NCI-H1105 (cell line): ENCODE measurements around the gene GRK3.

Source experiments
- DNase-seq: peaks from one replicate; lab custom pipeline; 2025; lab: John Stamatoyannopoulos, UW

GRK3 gene

DNA sequence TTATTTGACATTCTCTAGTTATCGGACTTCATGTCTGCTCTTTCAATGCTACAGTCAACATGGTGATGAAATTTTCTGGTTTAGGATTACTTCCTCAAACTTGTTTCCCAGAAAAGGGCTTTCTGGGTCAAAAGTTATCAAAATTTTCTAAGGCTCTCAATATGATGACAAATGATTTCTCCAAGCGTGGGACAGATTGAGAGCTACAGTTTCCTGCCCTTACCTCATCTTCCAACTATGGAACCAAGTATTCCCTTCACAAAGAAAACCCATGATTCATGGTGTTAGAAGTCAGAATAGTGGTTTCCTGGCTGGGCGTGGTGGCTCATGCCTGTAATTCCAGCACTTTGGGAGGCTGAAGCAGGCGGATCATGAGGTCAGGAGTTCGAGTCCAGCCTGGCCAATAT, 195.4 kb downstream of the GRK3 start:
- DNase-seq: no peak

DNA sequence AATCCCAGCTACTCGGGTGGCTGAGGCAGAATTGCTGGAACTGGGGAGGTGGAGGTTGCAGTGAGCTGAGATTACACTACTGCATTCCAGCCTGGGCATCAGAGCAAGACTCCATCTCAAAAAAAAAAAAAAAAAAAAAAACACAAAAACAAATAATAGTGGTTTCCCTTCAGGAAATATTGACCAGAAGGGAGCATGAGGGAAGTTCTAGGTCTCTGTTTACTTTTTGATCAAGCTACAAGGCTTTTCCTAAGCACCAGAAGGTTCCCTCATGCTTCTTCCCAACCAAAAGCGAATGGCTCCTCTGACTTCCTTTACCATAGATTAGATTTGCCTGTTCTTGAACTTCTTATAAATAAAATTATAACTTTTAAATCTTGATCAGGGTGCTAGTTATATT, 195.8 kb downstream of the GRK3 start:
- no peak for DNase-seq

- no peak for DNase-seq
Measured at GRCh38 chr22:25760848-25761595, 196.5 kb downstream of the GRK3 start.

DNA sequence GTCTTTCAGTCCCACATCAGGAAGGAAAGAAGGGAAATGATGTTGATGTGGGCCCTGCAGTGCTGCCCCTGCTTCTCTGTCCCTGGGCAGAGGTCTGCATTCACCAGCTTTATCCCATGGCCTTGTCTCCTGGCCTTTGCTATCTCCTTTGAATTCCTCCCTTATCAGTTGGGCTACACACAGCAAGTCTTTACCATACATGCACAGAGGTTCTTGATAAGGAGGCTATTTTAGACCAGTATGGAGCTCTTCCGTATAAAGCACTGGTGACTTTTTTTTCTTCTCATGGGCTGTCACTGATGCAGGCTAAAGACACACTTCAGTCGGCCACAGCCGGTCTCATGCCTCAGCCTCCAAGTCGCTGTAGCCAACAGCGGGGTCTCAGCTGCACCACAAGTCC, 197.7 kb downstream of the GRK3 start:
- DNase-seq: no peak

GRCh38 chr22:25763239-25763777, 198.8 kb downstream of the GRK3 start:
- DNase-seq: no peak

DNA sequence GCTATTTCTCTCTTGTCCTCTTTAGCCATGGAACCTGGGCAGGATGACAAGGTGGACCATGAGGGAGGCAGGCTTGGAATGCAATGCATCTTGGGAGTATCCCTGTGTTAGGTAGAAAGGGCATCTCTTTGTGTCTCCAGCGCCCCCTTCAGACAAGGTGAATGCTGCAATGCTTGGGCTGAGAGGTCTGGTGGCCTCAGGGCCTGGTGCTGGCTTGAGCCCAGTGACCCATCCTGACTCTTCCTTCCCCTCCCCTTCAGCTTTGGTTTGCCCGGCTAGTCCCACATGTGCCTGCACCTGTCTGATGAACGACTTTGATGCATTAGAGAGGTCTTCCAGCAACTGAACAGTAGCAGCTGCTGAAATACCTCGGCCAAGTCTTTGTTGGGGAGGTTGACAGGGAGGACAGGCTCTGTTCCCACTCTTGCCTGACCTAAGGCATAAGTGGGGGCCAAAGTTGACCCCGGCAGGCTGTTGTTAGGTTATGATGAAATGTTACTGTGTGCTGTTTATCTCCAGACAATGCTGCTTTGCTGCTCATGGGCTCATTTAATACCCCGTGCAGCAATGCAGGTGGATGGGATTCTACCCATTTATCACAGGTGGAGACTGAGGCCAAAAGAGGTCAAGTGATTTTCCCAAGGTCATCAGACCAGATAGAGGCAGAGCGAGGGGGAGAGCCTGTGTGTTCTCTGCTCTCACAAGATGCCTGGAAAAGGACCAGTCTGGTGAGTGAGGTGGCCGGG, 200.0 kb downstream of the GRK3 start:
- DNase-seq: no peak

- no peak for DNase-seq
Measured at GRCh38 chr22:25765016-25765367, 200.5 kb downstream of the GRK3 start.

DNA sequence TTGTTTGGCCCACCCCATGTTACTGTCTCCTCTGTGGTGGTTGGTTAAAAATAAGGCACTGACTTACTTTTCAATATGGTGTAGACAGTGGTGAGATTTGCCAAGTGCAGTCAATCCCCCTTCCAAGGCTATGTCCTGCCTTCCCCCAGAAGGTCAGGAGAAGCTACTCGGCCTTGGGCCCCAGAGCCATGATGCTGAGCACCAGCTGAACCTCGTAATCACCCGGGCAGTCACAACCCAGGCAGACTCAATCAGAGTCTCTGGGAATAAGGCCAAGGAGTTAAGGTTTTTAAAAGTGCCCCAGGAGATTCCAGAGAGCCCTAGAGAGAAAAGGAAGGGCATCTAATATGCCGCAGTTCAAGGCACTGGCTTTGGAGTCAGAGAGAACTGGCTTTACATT, 201.3 kb downstream of the GRK3 start:
- DNase-seq: no peak

DNA sequence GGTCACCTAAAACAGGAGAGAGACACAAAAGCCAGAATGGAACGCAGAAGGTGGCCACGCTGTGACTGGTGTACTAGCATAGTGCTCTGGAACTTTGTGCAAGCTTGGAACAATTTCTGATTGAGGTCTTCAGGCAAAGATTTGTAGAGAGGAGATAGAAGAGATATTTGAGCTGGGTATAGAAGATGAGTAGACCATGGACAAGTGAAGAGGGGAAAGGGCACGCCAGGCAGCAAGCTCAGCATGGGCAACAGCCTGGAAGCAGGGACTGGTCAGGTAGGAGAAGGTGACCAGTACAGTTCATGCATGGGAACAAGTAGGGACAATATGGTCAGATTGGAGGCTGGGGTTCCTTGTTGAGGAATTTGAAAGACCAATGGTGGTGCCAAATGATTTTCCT, 201.9 kb downstream of the GRK3 start:
- no peak for DNase-seq

DNA sequence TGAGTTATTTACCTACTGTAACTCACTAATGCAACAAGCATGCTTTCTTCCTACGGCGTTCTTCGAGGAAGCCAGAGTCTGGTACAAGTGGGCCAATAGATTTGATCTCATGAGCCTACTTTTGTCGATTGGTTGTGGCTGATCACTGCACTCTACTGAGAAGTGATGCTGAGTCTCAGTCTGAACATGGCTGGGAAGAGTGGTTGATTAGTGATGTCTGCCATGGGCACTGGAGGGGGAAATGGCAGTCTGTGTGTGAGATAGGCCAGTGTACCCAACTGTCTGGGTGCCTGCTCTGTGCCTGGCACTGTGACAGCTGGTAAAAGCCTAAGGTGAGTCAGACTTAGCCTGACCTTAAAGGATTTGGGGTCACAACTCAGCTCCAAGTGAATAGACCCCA, 205.9 kb downstream of the GRK3 start:
- DNase-seq: no peak

DNA sequence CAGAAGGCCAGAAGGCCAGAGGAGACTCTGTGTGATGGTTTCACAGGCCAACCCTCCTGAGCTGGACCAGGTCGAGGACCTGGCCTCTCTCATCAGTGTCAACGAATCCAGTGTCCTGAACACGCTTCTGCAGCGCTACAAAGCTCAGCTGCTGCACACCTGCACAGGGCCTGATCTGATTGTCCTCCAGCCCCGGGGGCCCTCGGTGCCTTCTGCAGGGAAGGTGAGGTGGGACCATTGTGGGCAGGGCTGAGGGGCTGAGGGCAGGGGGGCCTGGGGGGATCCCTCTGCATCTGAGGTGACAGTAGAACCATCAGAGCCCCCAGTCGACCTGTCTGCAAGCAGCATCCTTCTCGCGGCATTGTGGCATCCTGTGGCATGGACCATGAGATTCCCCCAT, 207.8 kb downstream of the GRK3 start:
- no peak for DNase-seq

GRCh38 chr22:25774575-25775026, 210.1 kb downstream of the GRK3 start:
- DNase-seq: no peak

DNA sequence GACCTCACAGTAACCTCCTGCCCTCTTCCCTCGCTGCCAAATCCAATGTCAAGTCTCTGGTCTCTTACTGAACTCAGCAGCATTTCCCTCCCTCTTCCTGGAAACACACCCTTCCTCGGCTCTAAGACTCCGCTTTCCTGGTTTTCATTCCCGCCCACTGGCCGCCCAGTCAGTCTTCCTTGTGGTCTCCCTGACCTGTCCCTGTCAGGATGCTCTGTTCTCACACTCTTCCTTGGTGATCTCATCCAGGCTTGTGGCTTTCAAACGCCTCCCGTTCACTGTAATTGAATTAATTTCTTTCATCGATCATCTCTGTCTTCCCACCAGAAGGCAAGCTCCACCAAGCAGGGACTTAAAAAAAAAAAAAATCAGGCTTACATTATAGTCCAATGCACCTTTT, 211.1 kb downstream of the GRK3 start:
- no peak for DNase-seq

DNA sequence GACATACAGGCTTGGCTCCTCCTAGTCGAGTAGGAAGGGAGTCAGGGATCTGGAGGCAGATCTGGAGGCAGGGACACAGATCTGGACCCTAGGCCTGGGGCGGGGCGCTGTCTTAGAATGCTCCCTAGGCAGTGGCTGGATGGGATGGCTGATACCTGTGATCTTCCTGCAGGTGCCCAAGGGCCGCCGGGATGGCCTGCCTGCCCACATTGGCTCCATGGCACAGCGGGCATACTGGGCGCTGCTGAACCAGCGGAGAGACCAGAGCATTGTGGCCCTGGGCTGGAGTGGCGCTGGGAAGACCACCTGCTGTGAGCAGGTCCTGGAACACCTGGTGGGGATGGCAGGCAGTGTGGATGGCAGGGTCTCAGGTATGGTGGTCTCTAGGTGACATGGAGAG, 212.9 kb downstream of the GRK3 start:
- DNase-seq: no peak

GRCh38 chr22:25777870-25778269, 213.4 kb downstream of the GRK3 start:
- no peak for DNase-seq
